Neural progenitor cell (in vitro differentiated cells): Measurements from ENCODE around the gene PTPRG. TPM values are rescaled to one million over a fixed set of nuclear protein-coding genes. Genes with fewer than 3 reads are reported as not detected.

Experiments used
- DNase-seq: peaks from one replicate; pipeline ENCODE4 v3.0.0-alpha.2; 2016; ENCODE audit warnings: low spot score
- H2AFZ ChIP-seq: fragments of 200-600 bp; sonication (generic); replicated peaks from 2 replicates; pipeline ENCODE4 v1.6.1; 2016; ENCODE audit warnings: antibody characterized with exemption
- H3F3A ChIP-seq: fragments of 200-600 bp; sonication (generic); 2 replicates; pipeline ENCODE4 v1.6.1; 2016; ENCODE audit warnings: antibody characterized with exemption, low read depth
- H3K27ac ChIP-seq: fragments of 200-600 bp; sonication (generic); 2 replicates; pipeline ENCODE4 v1.5.1; 2016; ENCODE audit warnings: mild to moderate bottlenecking
- H3K27me3 ChIP-seq: fragments of 200-600 bp; sonication (generic); 2 replicates; pipeline ENCODE4 v1.6.1; 2016; ENCODE audit warnings: mild to moderate bottlenecking, moderate library complexity
- H3K36me3 ChIP-seq: fragments of 200-600 bp; sonication (generic); 2 replicates; pipeline ENCODE4 v1.5.1; 2016
- H3K4me1 ChIP-seq: fragments of 200-600 bp; sonication (generic); 2 replicates; pipeline ENCODE4 v1.6.1; 2016; ENCODE audit warnings: mixed run types
- H3K4me2 ChIP-seq: fragments of 200-600 bp; sonication (generic); 2 replicates; pipeline ENCODE4 v1.6.1; 2016
- H3K4me3 ChIP-seq: fragments of 200-600 bp; sonication (generic); 2 replicates; pipeline ENCODE4 v1.5.1; 2016
- H3K79me2 ChIP-seq: fragments of 200-600 bp; sonication (generic); 2 replicates; pipeline ENCODE4 v1.6.1; 2016; ENCODE audit warnings: low read depth
- H3K9ac ChIP-seq: fragments of 200-600 bp; sonication (generic); 2 replicates; pipeline ENCODE4 v1.6.1; 2016
- H3K9me3 ChIP-seq: fragments of 200-600 bp; sonication (generic); 2 replicates; pipeline ENCODE4 v1.5.1; 2016; ENCODE audit warnings: low read depth
- H4K20me1 ChIP-seq: fragments of 200-600 bp; sonication (generic); 2 replicates; pipeline ENCODE4 v1.6.1; 2016; ENCODE audit warnings: low read depth
- H3K27ac Mint-ChIP-seq: 3 replicates; pipeline ENCODE4 v1.8.0; 2021; ENCODE audit warnings: mixed read lengths
- H3K27me3 Mint-ChIP-seq: 2 replicates; pipeline ENCODE4 v1.8.0; 2022; ENCODE audit warnings: low read depth, mild to moderate bottlenecking, inconsistent platforms, moderate library complexity, mixed read lengths; ENCODE audit not compliant: insufficient read depth
- H3K36me3 Mint-ChIP-seq: 3 replicates; pipeline ENCODE4 v1.8.0; 2021; ENCODE audit warnings: mixed read lengths
- H3K4me1 Mint-ChIP-seq: 3 replicates; pipeline ENCODE4 v1.8.0; 2021; ENCODE audit warnings: mixed read lengths
- H3K4me3 Mint-ChIP-seq: 3 replicates; pipeline ENCODE4 v1.8.0; 2021; ENCODE audit warnings: mild to moderate bottlenecking, moderate library complexity, mixed read lengths
- H3K9me3 Mint-ChIP-seq: 3 replicates; pipeline ENCODE4 v1.8.0; 2020; ENCODE audit warnings: mixed read lengths
- CTCF ChIP-seq: fragments of 200-600 bp; sonication (generic); IDR thresholded peaks from 2 replicates; pipeline ENCODE4 v1.5.1; 2017; ENCODE audit warnings: antibody characterized with exemption, mild to moderate bottlenecking
- EZH2 ChIP-seq: fragments of 200-600 bp; sonication (generic); IDR thresholded peaks from 2 replicates; pipeline ENCODE4 v1.6.1; 2017; ENCODE audit warnings: antibody characterized with exemption, mild to moderate bottlenecking, moderate library complexity
- EZH2phosphoT487 ChIP-seq: fragments of 200-600 bp; sonication (generic); IDR thresholded peaks from 2 replicates; pipeline ENCODE4 v1.6.1; 2017; ENCODE audit warnings: antibody characterized with exemption
- total RNA-seq: library from RNA; depleted of rRNA; stranded (reverse); fragments of >200 nt; gene quantifications from 2 replicates; pipeline ENCODE4 v1.2.3, GENCODE V29; 2015; ENCODE audit warnings: low replicate concordance

PTPRG gene
- total RNA-seq, 1 donor from 2014 or later: 65.3 TPM

GRCh38 chr3:61820306-61820992 is 259.1 kb downstream of the PTPRG start:
- H3K27ac Mint-ChIP-seq: no peak overlapping the region
- TF ChIP-seq EZH2 (no peak), CTCF (no peak), EZH2phosphoT487 (no peak)

GRCh38 chr3:61821823-61822251 is 260.5 kb downstream of the PTPRG start:
- no peaks in the 10 kb centered on the region for H3K9me3 Mint-ChIP-seq
- peaks cover 26% of the 10 kb centered on the region for H4K20me1 ChIP-seq
- H2AFZ ChIP-seq: no peak overlapping the region
- H3K9me3 ChIP-seq: no peaks in the 10 kb centered on the region
- H3K4me2 ChIP-seq: no peak overlapping the region
- H3K4me1 ChIP-seq: peaks cover 3% of the 10 kb centered on the region
- no peaks in the 10 kb centered on the region for H3K36me3 ChIP-seq
- H3K36me3 Mint-ChIP-seq: peaks cover 3% of the 10 kb centered on the region
- peaks cover 85% of the 10 kb centered on the region for H3K79me2 ChIP-seq
- DNase-seq: no peak
- no peak overlapping the region for H3K4me3 ChIP-seq
- H3K27me3 ChIP-seq: no peaks in the 10 kb centered on the region
- H3K9ac ChIP-seq: no peak overlapping the region
- H3K27ac ChIP-seq: no peak overlapping the region
- peaks cover 4% of the 10 kb centered on the region for H3K4me1 Mint-ChIP-seq
- TF ChIP-seq EZH2phosphoT487 (no peak), EZH2 (no peak), CTCF (no peak)
- peaks cover 2% of the 10 kb centered on the region for H3K27me3 Mint-ChIP-seq
- H3F3A ChIP-seq: no peaks in the 10 kb centered on the region
- no peak overlapping the region for H3K4me3 Mint-ChIP-seq
- H3K27ac Mint-ChIP-seq: no peak overlapping the region

More at GRCh38 chr3:61820306-61820992, 259.1 kb downstream of the PTPRG start:
- no peak overlapping the region for H3K9ac ChIP-seq
- H3K36me3 ChIP-seq: no peaks in the 10 kb centered on the region
- no peak overlapping the region for H2AFZ ChIP-seq
- Mint-ChIP-seq H3K9me3 (no peaks in the 10 kb centered on the region), H3K4me3 (no peak overlapping the region), H3K27me3 (peaks cover 2% of the 10 kb centered on the region), H3K4me1 (peaks cover 4% of the 10 kb centered on the region), H3K36me3 (peaks cover 3% of the 10 kb centered on the region)
- no peak overlapping the region for H3K4me2 ChIP-seq
- H3K27me3 ChIP-seq: no peaks in the 10 kb centered on the region
- peaks cover 33% of the 10 kb centered on the region for H4K20me1 ChIP-seq
- peaks cover 3% of the 10 kb centered on the region for H3K4me1 ChIP-seq
- H3K79me2 ChIP-seq: peaks cover 85% of the 10 kb centered on the region
- no peak overlapping the region for H3K27ac ChIP-seq
- H3K4me3 ChIP-seq: no peak overlapping the region
- no peaks in the 10 kb centered on the region for H3K9me3 ChIP-seq
- no peak for DNase-seq
- H3F3A ChIP-seq: no peaks in the 10 kb centered on the region

GRCh38 chr3:61822588-61822987 is 261.2 kb downstream of the PTPRG start:
- Histone ChIP-seq H3K79me2 (peaks cover 87% of the 10 kb centered on the region), H3K4me3 (no peak overlapping the region), H4K20me1 (peaks cover 23% of the 10 kb centered on the region), H2AFZ (no peak overlapping the region), H3K9ac (no peak overlapping the region), H3K9me3 (no peaks in the 10 kb centered on the region), H3F3A (no peaks in the 10 kb centered on the region), H3K4me1 (peaks cover 3% of the 10 kb centered on the region), H3K27ac (no peak overlapping the region), H3K4me2 (no peak overlapping the region), H3K36me3 (no peaks in the 10 kb centered on the region), H3K27me3 (no peaks in the 10 kb centered on the region)
- Mint-ChIP-seq H3K4me1 (peaks cover 4% of the 10 kb centered on the region), H3K36me3 (peaks cover 3% of the 10 kb centered on the region), H3K27me3 (peaks cover 2% of the 10 kb centered on the region), H3K9me3 (no peaks in the 10 kb centered on the region), H3K4me3 (no peak overlapping the region), H3K27ac (no peak overlapping the region)
- TF ChIP-seq EZH2phosphoT487 (no peak), CTCF (no peak), EZH2 (no peak)
- no peak for DNase-seq
